Psoas muscle (tissue), 8 donors: ENCODE data around the gene GSTM4. TPM values are rescaled to one million over a fixed set of nuclear protein-coding genes. Genes with fewer than 3 reads are reported as not detected.
"Not testable (repeated sequence)": the region's sequence is repeated elsewhere in the genome, so short reads cannot be mapped to it uniquely, and the experiment has no call there.

Source experiments
- ATAC-seq, 4 donors: fragments of 200-7000 bp; cut with Tn5 transposase; one replicate each; pipeline ENCODE4 v1.9.1; 2020; ENCODE audit warnings: moderate library complexity in 3 of 4, mild to moderate bottlenecking in 2 of 4
- DNase-seq, 2 donors: peaks; one replicate each; pipeline ENCODE4 v3.0.0-alpha.2; 2020
- H3K27ac ChIP-seq: fragments of 200-600 bp; one replicate; pipeline ENCODE4 v1.8.0; 2022
- H3K27me3 ChIP-seq, 3 donors: fragments of 200-600 bp in 1 of 3; one replicate each; pipeline versions ENCODE4 v1.6.1 to v1.8.0; 2013 to 2022; ENCODE audit warnings: low read length in 2 of 3, mild to moderate bottlenecking in 2 of 3, moderate library complexity in 1 of 3; ENCODE audit not compliant: insufficient read depth in 3 of 3
- H3K36me3 ChIP-seq, 2 donors: fragments of 200-600 bp in 1 of 2; one replicate each; pipeline versions ENCODE4 v1.6.1 to v1.8.0; 2013 to 2022; ENCODE audit warnings: low read depth in 1 of 2, mild to moderate bottlenecking in 1 of 2, moderate library complexity in 1 of 2; ENCODE audit not compliant: insufficient read depth in 1 of 2
- H3K4me1 ChIP-seq: fragments of 200-600 bp; one replicate; pipeline ENCODE4 v1.8.0; 2022
- H3K4me3 ChIP-seq: fragments of 200-600 bp; one replicate; pipeline ENCODE4 v1.8.0; 2022; ENCODE audit warnings: mild to moderate bottlenecking
- H3K9me3 ChIP-seq: fragments of 200-600 bp; one replicate; pipeline ENCODE4 v1.8.0; 2022
- whole genome bisulfite sequencing, 3 donors: extraction: QIAGEN DNeasy Blood & Tissue Kit; methylation state at CpG; one replicate each; pipeline versions ENCODE4 v1.1.6 to v1.1.7; 2013; 5-methylcytosine and 5-hydroxymethylcytosine counted together
- intact Hi-C, 2 donors: fragments of 100-400 bp; cut with DNase I; formaldehyde crosslinking; loops; one replicate each; pipeline versions ENCODE4 v1.11.0 to v1.14.2; 2022
- polyA plus RNA-seq, 3 donors: library from polyadenylated mRNA; stranded (reverse); fragments of 200-250 nt; gene quantifications; one replicate each; pipeline ENCODE4 v1.2.3, GENCODE V29; 2013
- total RNA-seq, 4 donors: library from RNA; stranded (reverse); fragmentation: NEBNext Ultra II Directional in 2 of 4; extraction: Animal tissue kit (Norgen Biotek cat#: 25700) in 2 of 4; gene quantifications; one replicate each; pipeline versions ENCODE4 v1.2.1 to v1.2.4, GENCODE V29; 2021 to 2023
- TF ChIP-seq, protein P1 (sequence below): fragments of 200-600 bp; IDR thresholded peaks from one replicate; pipeline ENCODE4 v1.8.0; 2022; ENCODE audit warnings: antibody characterized with exemption
- donor health status: healthy with polysubstance abuse.
- donor health status: DM: no; HTN: no; CAD: no; lungs with moderate emphysema.
- donor health status: Bipolar disorder and iron deficiency.
- donor health status: healthy.
- donor health status: DM: yes; HTN: yes; CAD: no.
- donor health status: DM: no; HTN: no; CAD: no.
- donor health status: DM: no; HTN: no; CAD: no.
- donor health status: DM: yes; HTN: yes; CAD: no.

Gene GSTM4
- total and polyA plus RNA-seq, 7 donors, result 26.0 to 56.2 (median 42.9) TPM

DNA sequence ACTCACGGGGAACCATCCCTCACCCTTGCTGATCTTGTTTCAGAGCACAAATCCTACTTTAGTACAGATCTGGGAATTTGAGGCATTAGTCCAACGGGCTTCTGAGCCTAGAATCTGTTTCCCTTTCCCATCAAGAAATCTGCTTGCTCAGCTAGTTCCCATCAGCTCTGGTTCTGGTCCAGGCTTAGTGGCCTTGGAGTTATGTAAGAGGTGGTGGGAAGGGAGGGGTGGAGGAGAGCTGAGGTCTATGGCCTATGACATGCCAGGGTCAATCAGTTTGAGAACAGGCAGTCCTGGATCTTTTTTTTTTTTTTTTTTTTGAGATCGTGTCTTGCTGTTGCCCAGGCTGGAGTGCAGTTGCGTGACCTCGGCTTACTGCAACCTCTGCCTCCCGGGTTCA lies 35.9 kb downstream of the GSTM4 start:
- intact Hi-C loops, result no loop called here
- no peak for DNase-seq
- ATAC-seq, result no peak
- TF ChIP-seq, protein P1, sequence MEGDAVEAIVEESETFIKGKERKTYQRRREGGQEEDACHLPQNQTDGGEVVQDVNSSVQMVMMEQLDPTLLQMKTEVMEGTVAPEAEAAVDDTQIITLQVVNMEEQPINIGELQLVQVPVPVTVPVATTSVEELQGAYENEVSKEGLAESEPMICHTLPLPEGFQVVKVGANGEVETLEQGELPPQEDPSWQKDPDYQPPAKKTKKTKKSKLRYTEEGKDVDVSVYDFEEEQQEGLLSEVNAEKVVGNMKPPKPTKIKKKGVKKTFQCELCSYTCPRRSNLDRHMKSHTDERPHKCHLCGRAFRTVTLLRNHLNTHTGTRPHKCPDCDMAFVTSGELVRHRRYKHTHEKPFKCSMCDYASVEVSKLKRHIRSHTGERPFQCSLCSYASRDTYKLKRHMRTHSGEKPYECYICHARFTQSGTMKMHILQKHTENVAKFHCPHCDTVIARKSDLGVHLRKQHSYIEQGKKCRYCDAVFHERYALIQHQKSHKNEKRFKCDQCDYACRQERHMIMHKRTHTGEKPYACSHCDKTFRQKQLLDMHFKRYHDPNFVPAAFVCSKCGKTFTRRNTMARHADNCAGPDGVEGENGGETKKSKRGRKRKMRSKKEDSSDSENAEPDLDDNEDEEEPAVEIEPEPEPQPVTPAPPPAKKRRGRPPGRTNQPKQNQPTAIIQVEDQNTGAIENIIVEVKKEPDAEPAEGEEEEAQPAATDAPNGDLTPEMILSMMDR, result no peak
- no peaks in the 10 kb centered on the region for H3K9me3 ChIP-seq
- no peak overlapping the region for H3K4me3 ChIP-seq
- WGBS, 3 donors, result 21 to 23% methylated on average over 6 of the region's 6 CpGs; no CpG with 5 or more reads in 1 of the 3 donors
- H3K4me1 ChIP-seq, result peaks cover 39% of the 10 kb centered on the region
- H3K27me3 ChIP-seq, result no peaks in the 10 kb centered on the region
- peaks cover 0 to 16% of the 10 kb centered on the region in 2 donors for H3K36me3 ChIP-seq
- H3K27ac ChIP-seq, result peak overlapping the region; percentile 41

DNA sequence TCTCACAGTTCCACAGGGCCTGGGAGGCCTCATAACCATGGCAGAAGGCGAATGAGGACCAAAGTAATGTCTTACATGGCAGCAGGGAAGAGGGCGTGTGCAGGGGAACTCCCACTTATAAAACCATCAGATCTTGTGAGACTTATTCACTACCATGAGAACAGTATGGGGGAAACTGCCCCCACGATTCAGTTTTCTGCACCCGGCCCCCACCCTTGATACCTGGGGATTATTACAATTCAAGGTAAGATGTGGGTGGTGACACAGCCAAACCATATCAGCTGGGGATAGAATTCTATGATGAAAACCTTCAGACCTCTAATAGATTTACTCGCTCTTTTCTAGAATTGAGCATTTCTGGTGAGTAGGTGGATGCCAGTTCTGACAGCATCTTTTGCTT lies 38.5 kb downstream of the GSTM4 start:
- peaks cover 0 to 14% of the 10 kb centered on the region in 2 donors for H3K36me3 ChIP-seq
- H3K9me3 ChIP-seq, DNase-seq, H3K4me3 ChIP-seq, H3K27me3 ChIP-seq, ATAC-seq, intact Hi-C loops: not testable (repeated sequence)
- WGBS, 3 donors, result 91% methylated on average over 5 of the region's 5 CpGs; no CpG with 5 or more reads in 1 of the 3 donors
- peaks cover 26% of the 10 kb centered on the region for H3K4me1 ChIP-seq
- peak overlapping the region; percentile 58 for H3K27ac ChIP-seq

DNA sequence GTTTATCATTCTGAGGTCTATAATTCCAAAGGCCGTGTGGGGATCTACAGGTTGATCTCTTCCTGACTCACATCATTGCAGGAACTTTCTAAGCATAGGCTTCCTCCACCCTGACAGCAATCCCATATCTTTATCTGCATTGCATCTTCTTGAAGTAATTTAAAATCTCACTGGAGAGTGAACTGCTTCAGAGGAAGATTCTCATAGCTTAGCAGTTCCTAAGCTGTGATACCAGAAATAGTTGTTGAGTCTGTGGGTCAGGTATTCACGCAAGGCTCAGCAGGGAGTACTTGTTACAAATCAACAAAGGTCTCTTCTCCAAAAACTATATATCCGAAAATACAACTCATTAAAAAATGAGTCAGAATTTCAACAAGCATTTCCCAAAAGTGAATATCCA lies 39.2 kb downstream of the GSTM4 start:
- H3K36me3 ChIP-seq, result peaks cover 0 to 11% of the 10 kb centered on the region in 2 donors
- H3K4me1 ChIP-seq, result peaks cover 20% of the 10 kb centered on the region
- WGBS, 3 donors, result 41 to 56% methylated on average over 3 of the region's 3 CpGs; no CpG with 5 or more reads in 1 of the 3 donors
- intact Hi-C loops, H3K4me3 ChIP-seq, DNase-seq, H3K27me3 ChIP-seq, H3K9me3 ChIP-seq: not testable (repeated sequence)
- peak overlapping the region; percentile 58 for H3K27ac ChIP-seq
- peak in 2 of 4 donors; percentile 75 to 77 for ATAC-seq

DNA sequence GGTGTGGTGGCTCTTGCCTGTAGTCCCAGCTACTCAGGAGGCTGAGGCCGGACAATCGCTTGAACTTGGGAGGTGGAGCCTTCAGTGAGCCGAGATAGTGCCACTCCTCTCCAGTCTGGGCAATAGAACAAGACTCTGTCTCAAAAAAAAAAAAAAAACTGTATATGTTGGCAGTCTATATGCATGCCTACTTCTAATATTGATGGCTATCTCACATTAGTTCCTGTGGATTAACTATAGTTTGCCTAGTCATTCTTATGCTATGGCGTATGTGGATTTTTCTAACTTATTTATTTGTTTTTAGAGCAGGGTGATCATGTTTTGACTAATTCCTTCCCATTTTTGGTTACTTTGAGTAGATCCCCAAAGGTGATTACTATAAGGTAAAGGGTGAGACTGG lies 41.2 kb downstream of the GSTM4 start:
- DNase-seq (no peak), ATAC-seq (no peak)
- no peak overlapping the region for H3K27ac ChIP-seq
- no peaks in the 10 kb centered on the region for H3K9me3 ChIP-seq
- TF ChIP-seq, protein P1, result no peak
- H3K27me3 ChIP-seq, result no peaks in the 10 kb centered on the region
- no peaks in the 10 kb centered on the region for H3K36me3 ChIP-seq
- no peak overlapping the region for H3K4me3 ChIP-seq
- H3K4me1 ChIP-seq, result peaks cover 11% of the 10 kb centered on the region
- intact Hi-C loops, result no loop called here
- WGBS, 3 donors, result 86 to 90% methylated on average over 4 of the region's 4 CpGs; no CpG with 5 or more reads in 1 of the 3 donors

DNA sequence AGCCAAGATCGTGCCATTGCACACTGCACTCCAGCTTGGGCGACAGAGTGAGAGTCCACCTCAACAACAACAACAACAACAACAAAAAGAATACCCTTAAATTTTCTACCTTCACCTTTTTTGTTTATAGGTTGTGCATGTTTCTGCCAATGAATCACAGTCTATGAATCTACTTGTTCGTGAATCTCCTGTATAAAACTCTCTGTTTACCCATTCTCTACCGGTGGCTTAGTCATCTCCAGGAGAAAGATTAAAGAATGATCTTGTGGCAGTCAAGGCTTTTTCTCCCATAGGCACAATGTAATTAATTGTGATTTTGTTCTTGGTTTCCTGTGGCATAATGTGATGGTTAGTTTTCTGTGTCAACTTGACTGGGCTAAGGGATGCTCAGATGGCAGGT lies 42.0 kb downstream of the GSTM4 start:
- H3K9me3 ChIP-seq, intact Hi-C loops, H3K4me3 ChIP-seq, H3K27ac ChIP-seq, H3K27me3 ChIP-seq, DNase-seq, ATAC-seq, H3K36me3 ChIP-seq: not testable (repeated sequence)
- peaks cover 10% of the 10 kb centered on the region for H3K4me1 ChIP-seq
- 94 to 100% methylated on average over 4 of the region's 4 CpGs; no CpG with 5 or more reads in 1 of the 3 donors for WGBS, 3 donors

DNA sequence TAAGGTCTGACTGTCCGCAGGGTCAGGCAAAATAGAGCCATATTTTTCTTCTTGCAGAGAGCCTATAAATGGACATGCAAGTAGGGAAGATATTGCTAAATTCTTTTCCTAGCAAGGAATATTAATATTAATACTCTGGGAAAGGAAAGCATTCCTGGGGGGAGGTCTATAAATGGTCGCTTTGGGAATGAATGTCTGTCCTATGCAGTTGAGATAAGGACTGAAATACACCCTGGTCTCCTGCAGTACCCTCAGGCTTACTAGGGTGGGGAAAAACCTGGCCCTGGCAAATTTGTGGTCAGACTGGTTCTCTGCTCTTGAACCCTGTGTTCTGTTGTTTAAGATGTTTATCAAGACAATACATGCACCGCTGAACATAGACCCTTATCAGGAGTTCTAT lies 47.0 kb downstream of the GSTM4 start:
- WGBS, 3 donors, result 95 to 99% (median 97%) methylated on average over 3 of the region's 3 CpGs
- not testable (repeated sequence) for H3K4me3 ChIP-seq, H3K36me3 ChIP-seq, H3K27ac ChIP-seq, H3K27me3 ChIP-seq, DNase-seq, H3K9me3 ChIP-seq, H3K4me1 ChIP-seq, ATAC-seq
- intact Hi-C loops, result loop anchor here in 1 of 2 donors (10.0 kb wide), 1 partner anchor 62 kb away; the partner anchor contains the start of gene EPS8L3

DNA sequence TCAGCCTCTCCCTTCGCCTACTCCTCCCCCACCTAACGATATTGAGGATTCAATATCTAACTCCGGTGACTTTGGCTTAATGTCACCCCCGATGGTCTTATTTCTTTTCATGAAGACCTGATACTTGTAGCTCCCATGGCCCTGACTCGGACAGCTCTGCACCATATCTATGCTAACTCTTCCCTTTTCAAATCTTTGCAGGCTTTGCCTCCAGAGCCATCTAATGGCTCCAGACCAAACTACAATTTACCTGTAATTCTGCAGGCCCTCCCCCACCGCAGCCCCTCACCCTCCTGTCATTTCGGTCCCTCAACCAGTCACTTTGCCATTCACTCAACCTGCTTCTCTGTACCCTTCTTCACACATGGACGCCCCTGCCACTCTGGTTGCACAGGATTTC lies 48.3 kb downstream of the GSTM4 start:
- intact Hi-C loops, result loop anchor here in 1 of 2 donors (10.0 kb wide), 1 partner anchor 61 kb away; the partner anchor contains the start of gene EPS8L3
- no peak overlapping the region for H3K4me3 ChIP-seq
- no peaks in the 10 kb centered on the region for H3K4me1 ChIP-seq
- no peaks in the 10 kb centered on the region for H3K9me3 ChIP-seq
- ATAC-seq (peak in 1 of 4 donors; percentile 58), DNase-seq (no peak)
- H3K27me3 ChIP-seq, result no peaks in the 10 kb centered on the region
- no peaks in the 10 kb centered on the region for H3K36me3 ChIP-seq
- H3K27ac ChIP-seq, result no peak overlapping the region
- WGBS, 3 donors, result 73 to 86% (median 81%) methylated on average over 8 of the region's 8 CpGs
- TF ChIP-seq, protein P1, result no peak
